Stimulated activated CD8-positive, alpha-beta memory T cell treated with anti-CD3 and anti-CD28 coated beads, Interleukin-4, amount 100 ng/mL, for 4 hours (primary cell): Measurements from ENCODE around the gene ZNF552.
"Not testable (repeated sequence)": the region's sequence is repeated elsewhere in the genome, so short reads cannot be mapped to it uniquely, and the experiment has no call there.

Experiments
- DNase-seq, 2 donors: peaks; one replicate each; pipeline ENCODE4 v3.0.0-alpha.2; 2020; ENCODE audit warnings: low read depth in 2 of 2, low spot score in 1 of 2

ZNF552 gene

DNA sequence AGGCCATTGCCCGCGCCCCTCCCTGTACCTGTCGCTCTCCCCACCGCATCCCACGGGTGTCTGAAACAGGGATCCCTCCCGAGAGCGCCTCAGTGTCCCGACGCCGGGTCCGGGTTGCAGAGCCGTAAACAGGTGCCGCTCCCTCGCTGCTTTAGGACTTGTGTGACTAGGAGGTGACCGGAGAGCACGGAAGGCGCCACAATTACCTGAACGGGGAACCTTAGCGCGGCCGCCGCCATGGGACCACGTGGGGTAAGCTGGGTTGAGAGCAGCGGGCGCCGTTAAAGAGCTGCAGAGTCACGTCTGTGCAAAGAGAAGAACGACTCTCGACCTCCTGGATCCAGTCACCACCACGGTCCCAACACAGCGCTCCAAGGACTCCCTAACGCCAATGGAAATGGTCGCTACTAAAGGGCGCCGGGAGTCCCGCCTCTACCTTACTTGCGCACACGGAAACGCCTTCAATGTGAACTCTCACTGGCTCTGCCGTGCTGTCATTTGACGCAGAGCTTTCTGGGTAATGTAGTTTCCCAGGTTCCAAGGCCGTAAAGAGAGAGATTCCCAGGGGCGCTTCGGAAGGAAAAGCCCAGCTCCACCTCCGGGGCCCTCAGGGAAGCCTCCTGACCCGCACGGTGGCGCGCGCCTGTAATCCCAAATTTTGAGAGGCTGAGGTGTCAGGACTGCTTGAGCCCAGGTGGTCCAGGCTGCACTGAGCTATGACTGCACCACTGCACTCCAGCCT lies at the start of gene ZNF552:
Gene ZNF552 (minus strand): TSS at position 409 of the 742 bp plus-strand sequence. CDS start 170 bp downstream, at position 239.
- peak; percentile 51 to 56 for DNase-seq

DNA sequence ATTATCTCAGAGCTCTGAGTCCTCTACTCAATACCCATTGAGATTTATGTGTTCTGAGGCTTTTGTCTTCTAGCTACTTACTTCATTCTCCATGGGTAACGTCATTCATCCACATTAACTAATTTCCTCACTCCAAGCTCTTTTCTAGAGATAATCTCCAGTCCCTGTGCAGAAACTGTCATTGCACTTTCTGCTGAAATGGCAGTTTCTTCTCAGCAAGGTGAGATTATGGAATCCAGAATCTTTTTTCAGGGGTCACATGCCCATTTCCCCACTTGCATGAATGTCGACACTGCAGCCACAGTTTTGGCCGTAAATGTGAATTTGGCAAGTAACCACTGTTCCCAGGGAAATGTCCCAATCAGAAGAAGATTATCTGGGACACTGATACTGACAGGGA lies 47.6 kb upstream of the ZNF552 start:
- not testable (repeated sequence) for DNase-seq

DNA sequence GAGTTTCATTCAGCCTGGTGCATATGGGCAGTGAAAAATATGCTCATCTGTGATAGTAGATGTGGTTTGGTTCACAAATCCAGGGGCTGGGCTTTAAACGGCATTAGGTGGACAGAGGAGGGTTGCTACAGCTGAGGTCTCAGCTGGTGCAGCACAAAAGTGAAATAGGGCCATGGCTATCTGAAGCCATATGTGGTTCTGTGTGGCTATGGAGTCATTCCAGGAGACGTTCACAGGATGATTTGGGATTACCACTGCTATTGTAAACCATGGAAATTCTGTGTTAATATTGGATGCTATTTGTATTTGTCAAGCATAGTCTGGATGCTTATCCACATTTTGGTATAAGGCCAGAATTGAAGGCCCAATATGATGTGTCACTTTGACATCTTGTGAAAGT lies 39.4 kb upstream of the ZNF552 start:
- not testable (repeated sequence) for DNase-seq

DNA sequence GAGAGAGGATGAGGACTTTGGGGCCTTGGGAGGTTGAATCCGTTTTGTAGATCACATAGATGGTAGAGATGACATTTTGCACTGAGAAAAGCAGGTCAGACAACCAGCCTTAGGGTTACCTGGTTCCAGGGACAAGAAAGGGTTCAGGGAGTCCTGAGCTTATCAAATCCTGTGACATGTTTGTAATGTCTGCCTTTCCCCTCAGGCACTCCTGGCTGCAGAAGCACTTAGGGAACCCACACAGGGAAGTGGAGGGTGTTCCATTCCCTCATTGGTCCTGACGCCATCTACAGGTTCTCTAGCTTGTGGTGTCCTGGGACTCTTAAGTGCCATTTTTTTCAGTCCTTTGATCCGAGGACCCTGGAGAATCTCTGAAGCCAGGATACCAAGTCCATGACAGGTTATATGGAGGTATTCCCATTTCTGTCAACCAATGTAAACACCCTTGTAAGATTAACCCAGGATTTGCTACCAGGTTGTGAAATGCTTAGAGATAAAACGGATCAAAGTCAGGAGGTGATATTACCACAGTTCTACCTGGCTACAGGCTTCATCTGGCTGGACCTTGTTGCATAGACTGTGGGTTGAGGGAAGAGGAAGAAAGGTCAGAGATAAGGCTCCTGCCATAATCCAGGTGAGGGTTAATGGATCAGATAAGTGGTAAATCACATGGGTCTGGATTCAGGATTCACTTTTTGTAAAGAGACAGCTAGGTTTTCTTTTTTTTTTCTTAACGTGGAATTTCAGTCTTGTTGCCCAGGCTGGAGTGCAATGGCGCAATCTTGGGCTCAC lies 37.3 kb upstream of the ZNF552 start:
- DNase-seq: not testable (repeated sequence)

GRCh38 chr19:57850553-57851017 lies 35.9 kb upstream of the ZNF552 start:
- no peak for DNase-seq

DNA sequence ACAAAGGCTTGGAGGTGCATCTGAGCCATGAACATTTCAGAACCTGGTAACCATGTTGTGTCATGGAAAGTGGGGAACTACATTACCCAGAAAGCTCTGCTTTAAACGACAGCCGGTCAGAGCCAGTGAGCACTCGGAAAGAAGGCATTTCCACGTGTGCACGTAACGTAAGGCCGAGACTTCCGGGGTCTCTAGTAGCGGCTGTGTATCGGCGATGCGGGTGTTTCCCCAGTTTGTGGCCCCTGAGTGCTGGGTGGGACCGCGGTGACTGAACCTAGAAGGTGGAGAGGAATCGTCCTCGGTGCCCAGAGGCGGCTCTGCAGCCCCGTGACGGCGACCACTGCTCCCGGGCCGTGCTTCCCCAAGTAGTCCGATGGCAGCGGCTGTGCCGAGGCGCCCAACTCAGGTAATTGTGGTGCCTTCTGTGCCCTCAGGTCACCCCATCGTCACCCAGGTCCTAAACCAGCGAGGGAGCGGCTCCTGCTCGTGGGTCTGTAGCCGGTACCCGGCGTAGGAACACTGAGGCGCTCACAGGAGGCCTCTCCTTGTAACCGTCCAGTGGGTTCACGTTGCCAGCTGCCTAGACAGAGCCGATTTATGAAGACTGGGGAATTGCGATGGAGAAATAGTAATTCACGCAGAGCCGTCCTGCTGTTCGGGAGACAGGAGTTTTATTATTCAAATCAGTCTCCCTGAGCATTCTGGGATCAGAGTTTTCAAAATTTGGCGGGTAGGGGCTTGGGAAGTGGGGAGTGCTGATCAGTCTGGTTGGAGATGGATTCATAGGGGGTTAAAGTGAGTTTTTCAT lies 35.2 kb upstream of the ZNF552 start, which contains the start of gene ZNF587:
Gene ZNF587 (plus strand): TSS at position 194 of the 808 bp plus-strand sequence. CDS start 180 bp downstream, at position 374.
- peak; percentile 65 to 70 for DNase-seq

GRCh38 chr19:57849162-57849665 lies 34.5 kb upstream of the ZNF552 start:
- DNase-seq: not testable (repeated sequence)

DNA sequence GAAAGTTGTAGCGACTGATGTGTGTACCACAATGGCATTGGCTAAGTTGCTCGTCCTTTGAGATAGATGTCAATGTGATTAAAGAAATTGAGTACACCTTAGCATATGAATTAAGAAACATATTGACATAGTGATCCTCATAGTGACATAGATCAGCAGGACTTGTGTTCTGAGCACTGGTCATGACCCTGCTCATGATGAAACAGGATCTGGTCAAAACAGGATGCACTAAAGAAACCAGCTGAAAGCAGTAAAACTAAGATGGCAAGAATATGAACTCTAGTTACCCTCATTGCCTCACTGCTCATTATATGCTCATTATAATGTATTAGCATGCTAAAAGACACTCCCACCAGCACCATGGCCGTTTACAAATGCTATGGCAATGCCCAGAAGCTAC lies 32.5 kb upstream of the ZNF552 start:
- not testable (repeated sequence) for DNase-seq

DNA sequence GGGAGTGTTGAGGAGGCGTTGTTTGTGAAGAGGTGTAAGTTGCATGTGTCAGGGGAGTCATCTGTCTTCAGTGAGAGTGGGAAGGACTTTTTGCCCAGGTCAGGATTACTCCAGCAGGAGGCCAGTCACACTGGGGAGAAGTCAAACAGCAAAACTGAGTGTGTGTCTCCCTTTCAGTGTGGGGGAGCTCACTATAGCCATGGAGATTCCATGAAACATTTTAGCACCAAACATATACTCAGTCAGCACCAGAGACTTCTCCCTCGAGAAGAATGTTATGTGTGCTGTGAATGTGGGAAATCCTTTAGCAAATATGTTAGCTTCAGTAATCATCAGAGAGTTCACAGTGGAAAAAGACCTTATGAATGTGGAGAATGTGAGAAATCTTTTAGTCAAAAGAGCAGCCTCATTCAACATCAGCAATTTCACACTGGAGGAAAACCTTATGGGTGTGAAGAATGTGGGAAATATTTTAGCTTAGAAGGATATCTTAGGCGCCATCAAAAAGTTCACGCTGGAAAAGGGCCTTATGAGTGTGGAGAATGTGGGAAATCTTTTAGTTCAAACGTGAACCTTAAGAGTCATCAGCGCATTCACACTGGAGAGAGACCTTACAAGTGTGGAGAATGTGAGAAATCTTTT lies 26.5 kb upstream of the ZNF552 start:
- DNase-seq: no peak

DNA sequence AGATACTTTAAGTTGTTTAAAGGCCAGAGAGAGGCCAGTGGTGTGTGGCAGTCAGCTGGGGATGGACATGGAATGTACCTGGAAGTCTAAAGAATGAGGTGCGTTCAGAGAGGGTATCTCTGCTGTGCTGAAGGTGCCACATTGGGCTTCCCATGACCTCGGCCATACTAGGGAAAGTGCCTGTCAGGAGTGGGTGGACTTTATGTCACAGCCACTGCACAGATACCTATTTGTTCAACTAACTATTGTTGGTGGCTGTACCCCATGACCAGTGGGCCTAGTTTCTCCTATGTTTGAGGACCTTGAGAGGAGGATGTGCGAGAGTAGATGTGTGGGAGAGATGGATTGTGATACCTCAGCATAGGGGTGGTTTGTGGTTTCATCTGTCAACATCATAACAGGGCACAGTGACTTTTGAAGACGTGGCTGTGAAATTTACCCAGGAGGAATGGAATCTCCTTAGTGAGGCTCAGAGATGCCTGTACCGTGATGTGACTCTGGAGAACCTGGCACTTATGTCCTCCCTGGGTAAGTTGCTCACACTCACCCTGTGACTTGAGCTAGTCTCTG lies 24.0 kb upstream of the ZNF552 start:
- not testable (repeated sequence) for DNase-seq

- DNase-seq: not testable (repeated sequence)
Measured at GRCh38 chr19:57836991-57837390, 22.3 kb upstream of the ZNF552 start.

DNA sequence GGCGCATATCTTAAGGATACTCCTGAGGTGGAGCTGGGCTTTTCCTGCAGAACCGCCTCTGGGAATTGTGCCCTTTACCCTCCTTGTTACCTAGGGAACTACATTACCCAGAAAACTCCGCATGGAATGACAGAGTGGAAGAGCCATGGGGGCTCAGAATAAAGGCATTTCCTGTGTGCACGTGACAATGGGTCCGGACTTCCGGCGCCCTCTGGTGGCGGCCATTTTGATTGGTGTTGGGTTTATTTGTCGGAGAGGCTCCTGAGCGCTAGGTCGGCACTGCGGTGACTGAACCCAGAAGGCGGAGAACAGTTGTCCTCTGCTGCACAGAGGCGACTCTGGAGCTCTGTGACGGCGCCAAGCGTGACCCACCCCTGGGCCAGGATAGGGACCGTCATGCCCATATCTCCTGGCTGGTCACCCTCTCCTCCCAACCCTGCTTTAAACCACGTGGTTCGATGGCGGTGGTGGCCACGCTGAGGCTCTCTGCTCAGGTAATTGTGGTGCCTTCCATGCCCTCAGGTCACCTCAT lies 15.4 kb upstream of the ZNF552 start, which contains the start of gene ZNF587B:
Gene ZNF587B (plus strand): TSS at position 229 of the 532 bp plus-strand sequence. CDS start 230 bp downstream, at position 459.
- DNase-seq: peak in 1 of 2 donors; percentile 7

DNA sequence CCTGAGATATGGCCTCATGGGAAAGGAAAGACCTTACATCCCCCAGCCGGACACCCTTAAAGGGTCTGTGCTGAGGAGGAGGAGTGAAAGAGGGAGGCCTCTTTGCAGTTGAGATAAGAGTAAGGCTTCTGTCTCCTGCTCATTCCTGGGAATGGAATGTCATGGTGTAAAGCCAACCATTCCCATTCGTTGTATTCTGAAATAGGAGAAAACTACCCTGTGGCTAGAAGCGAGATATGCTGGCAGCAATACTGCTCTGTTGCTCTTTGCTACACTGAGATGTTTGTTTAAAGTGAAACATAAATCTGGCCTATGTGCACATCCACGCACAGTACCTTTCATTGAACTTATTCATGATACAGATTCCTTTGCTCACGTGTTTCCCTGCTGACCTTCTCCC lies 14.6 kb upstream of the ZNF552 start:
- no peak for DNase-seq

- DNase-seq: no peak
Measured at GRCh38 chr19:57825511-57825910, 10.8 kb upstream of the ZNF552 start.

GRCh38 chr19:57823608-57824007 lies 8.9 kb upstream of the ZNF552 start:
- DNase-seq: not testable (repeated sequence)

- not testable (repeated sequence) for DNase-seq
Measured at GRCh38 chr19:57823155-57823554, 8.4 kb upstream of the ZNF552 start.

GRCh38 chr19:57821501-57821900 lies 6.8 kb upstream of the ZNF552 start:
- not testable (repeated sequence) for DNase-seq

- DNase-seq: not testable (repeated sequence)
Measured at GRCh38 chr19:57821095-57821494, 6.4 kb upstream of the ZNF552 start.

DNA sequence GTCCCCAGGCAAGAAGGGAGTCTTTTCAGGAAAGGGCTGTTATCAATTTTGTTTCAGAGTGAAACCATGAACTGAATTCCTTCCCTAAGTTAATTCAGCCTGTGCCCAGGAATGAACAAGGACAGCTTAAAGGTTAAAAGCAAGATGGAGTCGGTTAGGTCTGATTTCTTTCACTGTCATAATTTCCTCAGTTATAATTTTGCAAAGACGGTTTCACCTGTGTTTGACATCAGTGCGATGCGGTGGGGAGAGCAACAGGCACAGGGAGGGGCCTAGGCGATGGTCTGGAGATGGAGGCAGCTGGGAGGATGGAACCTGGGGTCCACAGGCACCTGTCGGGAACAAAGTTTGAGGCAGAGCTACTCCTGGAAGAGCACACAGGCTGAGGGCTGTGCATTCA lies 5.9 kb upstream of the ZNF552 start:
- DNase-seq: no peak
